Measurements from ENCODE around the gene PAK6.

Gene PAK6

DNA sequence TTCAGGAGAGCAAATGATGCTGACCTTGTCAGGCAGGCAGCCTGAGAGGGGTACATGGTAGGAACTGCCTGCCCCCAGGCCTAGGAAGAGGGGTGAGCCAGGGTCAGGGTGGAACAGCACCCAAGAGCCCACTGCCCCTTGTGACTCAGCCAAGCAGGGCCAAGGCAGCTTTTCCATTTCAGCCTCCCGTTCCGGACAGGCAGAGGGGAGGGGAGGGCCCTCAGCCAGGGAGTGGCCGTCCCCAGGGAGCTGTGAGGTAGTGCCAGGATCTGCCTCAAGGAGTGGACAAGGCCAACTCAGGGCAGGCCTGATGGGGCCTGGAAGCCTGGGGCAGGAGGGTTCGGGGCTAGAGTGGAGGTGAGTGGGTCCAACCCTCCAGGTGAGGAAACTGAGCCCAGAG, 49.1 kb downstream of the PAK6 start:
- no peak for DNase-seq (ENCODE audit: low read depth, low spot score)

DNA sequence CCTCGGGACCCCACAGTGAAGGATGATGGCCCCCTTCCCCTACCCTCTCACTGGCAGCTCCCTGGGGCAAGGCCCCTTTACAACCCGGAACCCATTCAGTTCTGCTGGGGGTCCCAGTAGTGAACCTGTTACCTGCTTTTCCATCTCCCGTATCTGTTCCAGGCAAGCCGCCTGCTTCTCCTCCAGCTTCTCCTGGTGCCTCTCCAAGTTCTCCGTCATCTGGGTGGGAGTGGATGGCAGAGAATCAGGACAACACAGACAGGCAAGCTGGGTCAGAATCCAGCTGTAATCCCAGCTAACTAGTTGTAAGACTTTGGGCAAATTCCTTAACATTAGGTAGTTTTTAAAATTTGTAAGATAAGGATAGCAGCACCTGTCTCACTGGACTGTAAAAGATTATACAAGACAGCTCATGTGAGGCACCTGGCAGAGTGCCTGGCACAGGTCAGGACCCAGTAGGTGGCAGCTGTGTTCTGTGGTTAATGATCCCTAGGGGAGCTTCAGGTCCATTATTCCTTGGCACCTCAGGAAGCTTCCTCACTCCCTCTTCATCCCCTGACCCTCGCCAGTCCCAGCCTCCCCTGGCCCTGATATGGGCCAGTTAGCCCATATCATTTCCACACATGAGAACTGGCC, 50.4 kb downstream of the PAK6 start:
- no peak overlapping the region for H3K27ac ChIP-seq
- no peak for DNase-seq (ENCODE audit: low read depth, low spot score)

More for the DNA sequence above, 49.1 kb downstream of the PAK6 start:
- no peak overlapping the region for H3K27ac ChIP-seq

DNA sequence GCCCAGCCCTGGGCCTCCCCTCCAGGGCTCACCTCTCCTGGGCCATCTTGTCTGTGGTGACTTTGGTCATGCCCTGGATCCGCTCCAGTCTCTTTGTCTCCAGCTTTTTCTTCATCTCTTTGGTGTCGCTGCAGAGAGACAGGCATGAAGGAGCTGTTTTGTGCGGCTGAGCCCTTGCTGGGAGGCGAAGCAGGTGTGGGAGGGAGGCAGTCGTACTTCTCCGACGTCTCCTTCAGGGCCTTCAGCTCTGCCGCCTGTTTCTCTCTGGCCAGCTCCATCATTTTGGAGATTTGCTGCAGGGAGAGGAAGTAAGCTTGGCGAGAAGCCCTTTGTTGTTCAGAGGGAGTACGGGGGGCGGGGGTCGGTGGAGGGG, 51.7 kb downstream of the PAK6 start:
- no peak for DNase-seq (ENCODE audit: low read depth, low spot score)
- no peak overlapping the region for H3K27ac ChIP-seq

DNA sequence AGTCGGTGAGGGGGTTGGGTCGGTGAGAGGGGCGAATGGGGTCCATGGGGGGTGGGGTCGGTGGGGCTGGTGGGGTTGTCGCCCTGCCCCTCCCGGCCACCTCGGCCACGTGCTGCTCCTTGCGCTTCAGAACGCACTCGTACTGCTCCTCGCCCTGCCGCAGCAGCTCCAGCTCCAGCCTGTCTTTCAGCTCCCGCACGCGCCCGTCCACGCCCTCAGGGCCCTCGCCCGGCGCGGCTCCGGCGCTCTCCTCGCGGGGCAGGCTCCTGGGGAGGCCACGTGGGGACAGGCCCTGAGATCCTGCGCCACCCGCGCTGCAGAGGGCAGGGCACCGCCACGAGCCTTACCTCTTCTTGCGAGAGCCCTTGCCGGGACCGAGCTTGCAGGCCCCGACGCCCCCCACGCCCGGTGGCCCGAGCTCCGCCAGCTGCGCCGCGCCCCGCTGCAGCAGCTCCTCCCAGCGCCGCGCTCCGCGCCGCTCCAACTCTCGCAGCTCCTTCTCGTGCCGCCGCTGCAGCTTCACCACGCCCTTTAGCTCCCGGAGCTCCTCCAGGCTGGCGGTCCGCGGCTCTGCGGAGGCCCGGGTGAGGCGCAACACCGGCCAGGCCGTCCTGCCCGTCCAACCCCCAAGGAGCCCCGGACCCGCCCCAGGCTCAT, 52.2 kb downstream of the PAK6 start:
- no peak overlapping the region for H3K27ac ChIP-seq
- no peak for DNase-seq (ENCODE audit: low read depth, low spot score)

DNA sequence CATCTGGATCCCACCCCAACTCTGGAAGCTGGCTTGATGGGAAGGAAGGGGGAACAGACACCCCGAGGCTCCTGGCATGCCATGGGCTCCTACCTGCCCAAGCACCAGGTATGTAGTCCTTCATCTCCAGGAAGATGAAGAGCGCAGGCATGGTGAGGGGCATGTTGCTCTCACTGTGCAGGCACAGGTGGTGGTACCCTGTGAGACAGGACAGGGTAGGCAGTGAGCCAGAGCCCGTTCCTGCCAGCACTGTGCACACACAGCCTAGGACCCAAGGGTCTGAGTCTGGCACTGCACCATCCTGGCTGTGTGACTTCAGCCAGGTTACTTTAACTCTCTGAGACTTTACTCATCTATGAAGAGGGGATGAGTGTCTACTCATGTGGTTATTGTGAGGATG, 53.4 kb downstream of the PAK6 start:
- no peak for DNase-seq (ENCODE audit: low read depth, low spot score)
- H3K27ac ChIP-seq: no peak overlapping the region

DNA sequence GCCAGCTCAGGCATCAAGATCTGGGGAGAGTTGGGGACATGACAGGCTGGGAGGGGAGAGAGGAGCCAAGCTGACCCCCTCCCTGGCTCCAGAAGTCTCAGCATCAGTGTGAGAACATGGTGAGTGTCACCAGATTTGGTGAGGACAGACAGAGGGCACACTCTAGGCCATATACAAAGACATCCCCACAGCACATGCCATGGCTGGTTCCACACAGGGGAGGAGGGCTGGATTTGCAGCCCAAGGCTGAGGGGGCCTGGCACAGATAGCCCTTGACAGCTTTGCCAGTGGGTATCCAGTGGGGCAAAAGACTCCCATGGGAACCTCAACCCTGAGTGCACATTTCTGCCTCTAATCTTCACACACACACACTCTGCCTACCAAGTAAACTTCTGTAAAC, 54.1 kb downstream of the PAK6 start:
- H3K27ac ChIP-seq: no peak overlapping the region

DNA sequence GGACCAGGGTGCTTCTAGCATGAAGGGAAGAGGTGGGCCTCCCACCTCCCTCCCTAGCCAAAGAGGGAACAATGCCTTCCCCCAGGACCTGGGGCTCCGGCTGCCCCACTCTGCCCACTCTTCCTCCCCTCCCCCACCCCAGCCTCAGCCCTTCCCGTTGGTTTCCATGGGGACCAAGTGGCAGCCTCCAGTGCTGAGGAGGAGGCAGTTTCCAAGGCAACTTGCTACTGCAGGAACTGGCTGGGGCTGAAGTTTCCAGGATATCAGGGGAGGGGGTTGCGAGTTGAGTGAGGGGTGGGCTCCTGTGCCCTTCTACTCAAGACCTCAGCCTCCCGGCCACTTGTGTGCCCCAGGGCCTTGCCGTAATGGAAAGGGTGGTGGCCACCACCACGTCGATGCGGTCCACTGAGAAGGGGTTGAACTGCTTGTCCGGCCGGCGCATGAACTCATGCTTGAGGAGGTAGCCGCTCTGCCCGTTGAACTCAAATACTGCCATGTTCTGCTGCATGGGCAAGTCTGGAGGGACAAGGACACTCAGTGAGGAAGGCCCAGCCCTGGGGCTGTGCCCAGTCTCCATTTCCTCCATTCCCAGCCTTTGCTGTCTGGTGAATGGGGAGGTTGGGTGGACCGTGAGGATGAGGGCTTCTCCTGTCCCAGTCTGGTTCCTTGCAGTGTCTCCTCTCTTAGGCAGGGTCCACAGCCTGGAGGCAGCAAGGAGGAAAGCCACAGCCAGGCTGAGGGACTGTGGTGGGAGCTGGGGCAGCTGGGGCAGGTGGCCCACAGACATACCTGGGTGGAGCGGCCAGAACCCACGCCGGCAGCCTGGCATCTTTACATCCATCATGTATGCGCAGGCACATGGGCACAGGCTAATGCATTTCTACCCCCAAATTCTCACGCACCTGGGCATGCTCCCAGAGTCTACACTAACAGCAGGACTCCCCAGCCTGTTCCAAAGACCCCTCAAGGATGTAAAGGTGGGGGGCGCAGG, 55.3 kb downstream of the PAK6 start:
- H3K27ac ChIP-seq: no peak overlapping the region
- no peak for DNase-seq (ENCODE audit: low read depth, low spot score)

More for the DNA sequence above, 54.1 kb downstream of the PAK6 start:
- no peak for DNase-seq (ENCODE audit: low read depth, low spot score)

DNA sequence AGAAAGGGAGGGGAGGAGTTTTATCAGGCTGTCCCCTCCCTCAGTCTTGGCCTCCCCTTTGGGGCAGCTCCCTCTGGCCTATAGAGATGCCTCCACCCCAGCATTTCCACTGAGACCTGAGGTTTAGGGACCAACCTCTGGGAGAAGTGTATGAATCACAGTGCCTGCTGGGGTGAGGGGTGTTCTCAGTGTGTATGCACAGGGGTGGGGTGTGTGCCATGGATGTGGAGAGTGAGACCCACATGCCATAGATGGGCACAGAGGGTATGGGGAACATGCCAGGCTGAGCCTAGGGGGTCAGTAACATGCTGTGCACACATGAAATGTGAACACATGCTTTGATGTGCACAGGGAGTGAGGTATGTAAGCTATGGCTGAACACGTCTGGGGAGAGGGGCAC, 56.4 kb downstream of the PAK6 start:
- no peak overlapping the region for H3K27ac ChIP-seq
- no peak for DNase-seq (ENCODE audit: low read depth, low spot score)

DNA sequence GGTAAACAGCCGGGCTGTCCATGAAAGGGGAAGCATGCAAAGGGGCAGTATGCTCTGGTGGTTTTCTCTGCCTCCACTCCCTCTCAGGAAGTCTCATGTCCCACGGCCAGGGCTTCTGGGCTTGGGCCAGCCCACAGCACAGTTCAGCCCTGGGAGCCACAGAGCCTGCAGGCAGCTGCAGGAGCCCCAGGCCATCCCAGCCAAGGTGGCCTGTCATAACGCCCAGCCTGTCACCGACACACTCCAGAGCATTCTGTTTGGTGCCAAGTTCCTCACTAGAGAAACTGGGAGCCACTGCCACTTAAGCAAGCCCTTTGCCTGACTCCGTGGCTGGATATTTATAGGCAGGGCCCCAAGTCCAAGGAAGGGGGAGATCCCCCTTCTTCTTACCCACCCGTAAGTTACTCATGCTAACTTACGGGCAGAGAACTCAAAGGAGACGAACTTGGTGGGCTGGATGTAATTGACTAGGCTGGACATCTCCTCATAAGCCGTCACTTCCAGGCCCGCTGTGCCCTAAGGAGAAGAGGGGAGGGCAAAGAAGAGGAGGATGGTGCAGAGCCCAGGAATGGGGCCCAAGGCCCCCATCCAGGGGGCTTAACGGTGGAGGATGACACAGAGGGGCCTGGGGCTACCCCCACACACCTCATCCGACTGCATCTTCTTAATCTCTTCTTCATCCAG, 57.2 kb downstream of the PAK6 start:
- DNase-seq (ENCODE audit: low read depth, low spot score): no peak
- no peak overlapping the region for H3K27ac ChIP-seq

DNA sequence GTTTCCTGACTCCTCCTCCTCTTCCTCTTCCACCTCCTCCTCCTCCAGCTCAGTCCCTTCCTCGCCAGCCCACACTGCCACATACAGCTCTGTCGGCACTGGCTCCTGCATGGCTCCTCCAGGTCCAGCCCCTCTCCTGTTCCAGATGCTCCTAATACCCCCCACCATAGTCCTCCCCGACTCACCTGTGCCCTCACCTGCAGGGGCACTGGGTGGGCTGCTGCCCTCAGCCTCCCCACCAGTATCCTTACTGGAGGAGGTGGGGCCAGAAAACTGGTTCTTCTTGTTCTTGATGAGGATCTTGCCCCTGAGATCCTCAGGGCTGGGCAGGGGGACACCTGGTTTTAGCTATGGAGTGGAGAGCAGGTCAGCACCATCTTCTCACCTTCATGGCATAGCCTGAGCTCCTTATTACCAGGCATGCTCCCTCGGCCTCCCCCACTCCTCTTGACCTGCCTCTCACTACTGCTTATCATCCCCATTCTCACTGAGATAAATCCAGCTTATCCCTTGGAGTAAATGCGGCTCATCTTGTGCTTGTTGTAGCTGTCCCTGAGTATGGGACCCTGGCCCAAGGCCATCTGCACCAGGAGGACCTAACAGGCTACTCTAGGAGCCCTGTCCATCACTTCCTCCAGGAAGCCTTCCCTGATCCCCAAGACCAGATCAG, 57.8 kb downstream of the PAK6 start:
- DNase-seq (ENCODE audit: low read depth, low spot score): no peak
- no peak overlapping the region for H3K27ac ChIP-seq

DNA sequence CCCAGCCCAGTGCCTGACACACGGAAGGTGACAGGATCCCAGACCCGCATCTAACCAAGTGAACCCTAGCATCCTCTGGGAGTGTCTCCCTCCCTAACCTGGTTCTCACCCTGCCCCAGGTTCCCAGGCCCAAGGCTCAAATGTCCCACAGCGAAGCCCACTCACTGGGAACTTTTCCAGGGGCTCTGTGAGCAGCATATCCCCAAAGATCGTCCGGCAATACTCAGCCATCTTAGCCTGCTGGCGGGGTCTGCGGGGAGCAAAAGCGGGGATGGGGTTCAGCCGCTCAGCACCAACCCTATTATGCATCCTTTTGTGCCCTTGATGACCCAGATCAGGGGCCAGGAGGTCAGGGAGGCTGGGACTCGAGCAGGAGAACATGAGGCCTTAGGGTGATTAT, 58.5 kb downstream of the PAK6 start:
- no peak overlapping the region for H3K27ac ChIP-seq
- no peak for DNase-seq (ENCODE audit: low read depth, low spot score)

DNA sequence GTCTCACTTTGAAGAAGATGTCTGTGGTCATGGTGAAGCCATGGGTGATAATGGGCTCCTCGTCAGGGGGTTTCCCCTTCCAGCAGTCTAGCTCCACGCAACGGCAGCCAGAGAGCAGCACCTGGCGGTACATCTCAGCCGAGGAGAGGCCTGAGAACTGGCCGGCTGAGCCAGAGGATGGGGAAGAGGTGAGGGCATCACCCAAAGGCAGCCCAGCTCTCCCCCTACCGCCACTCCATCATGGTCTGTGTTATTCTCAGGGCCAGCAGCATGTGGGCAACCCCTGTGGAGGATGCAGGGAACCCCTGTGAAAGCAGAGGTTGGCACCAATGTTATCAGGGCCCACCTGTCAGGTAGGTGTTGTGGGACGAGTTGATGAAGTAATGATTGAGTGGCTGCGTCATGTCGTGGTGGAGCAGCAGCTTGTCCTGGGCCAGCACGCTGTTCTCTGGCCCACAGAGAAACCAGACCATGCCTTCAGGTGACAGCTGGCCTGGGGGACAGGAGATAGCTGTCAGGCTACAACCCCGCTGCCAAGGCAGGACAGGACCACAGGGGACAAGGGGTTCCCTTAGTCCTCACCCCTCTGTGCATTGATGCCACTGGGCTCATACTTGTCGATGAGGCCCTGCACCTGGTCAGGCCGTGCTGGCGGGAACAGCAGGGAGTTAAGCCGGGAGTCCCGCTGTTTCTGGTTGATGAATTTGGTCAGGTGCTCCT, 59.5 kb downstream of the PAK6 start:
- DNase-seq (ENCODE audit: low read depth, low spot score): no peak
- no peak overlapping the region for H3K27ac ChIP-seq

DNA sequence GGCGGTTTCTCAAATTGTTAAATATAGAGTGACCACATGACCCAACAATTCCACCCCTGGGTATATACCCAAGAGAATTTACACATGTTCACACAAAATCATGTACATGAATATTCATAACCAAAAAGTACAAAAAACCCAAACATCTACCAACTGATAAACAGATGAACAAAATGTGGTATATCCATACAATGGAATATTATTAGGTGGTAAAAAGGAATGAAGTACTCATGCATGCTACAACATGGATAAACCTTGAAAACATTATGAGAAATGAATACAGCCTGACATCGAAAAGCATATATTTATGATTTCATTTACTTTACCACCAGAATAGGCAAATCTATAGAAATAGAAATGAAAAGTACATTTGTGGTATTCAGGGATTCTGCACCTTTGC, 61.5 kb downstream of the PAK6 start:
- no peak overlapping the region for H3K27ac ChIP-seq
- no peak for DNase-seq (ENCODE audit: low read depth, low spot score)

DNA sequence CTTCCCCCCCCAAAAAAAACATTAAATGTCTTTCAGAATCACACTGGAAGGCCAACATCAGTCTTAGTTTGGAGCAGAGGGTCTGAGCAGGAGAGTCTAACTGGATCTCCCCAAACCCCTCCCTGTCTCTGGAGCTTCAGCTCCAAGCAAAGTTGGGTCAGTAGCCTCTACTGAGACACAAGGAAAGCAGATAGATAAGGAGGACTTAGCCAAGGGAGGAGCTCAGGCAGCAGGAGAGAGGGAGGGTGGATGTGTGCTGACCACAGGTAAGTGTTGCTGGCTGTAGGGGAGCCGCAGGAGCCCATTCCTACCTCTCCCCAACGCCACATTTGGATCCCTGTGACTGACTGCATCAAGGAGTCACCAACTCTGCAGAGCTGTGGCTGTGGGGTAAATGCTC, 61.9 kb downstream of the PAK6 start:
- H3K27ac ChIP-seq: no peak overlapping the region
- DNase-seq (ENCODE audit: low read depth, low spot score): no peak

DNA sequence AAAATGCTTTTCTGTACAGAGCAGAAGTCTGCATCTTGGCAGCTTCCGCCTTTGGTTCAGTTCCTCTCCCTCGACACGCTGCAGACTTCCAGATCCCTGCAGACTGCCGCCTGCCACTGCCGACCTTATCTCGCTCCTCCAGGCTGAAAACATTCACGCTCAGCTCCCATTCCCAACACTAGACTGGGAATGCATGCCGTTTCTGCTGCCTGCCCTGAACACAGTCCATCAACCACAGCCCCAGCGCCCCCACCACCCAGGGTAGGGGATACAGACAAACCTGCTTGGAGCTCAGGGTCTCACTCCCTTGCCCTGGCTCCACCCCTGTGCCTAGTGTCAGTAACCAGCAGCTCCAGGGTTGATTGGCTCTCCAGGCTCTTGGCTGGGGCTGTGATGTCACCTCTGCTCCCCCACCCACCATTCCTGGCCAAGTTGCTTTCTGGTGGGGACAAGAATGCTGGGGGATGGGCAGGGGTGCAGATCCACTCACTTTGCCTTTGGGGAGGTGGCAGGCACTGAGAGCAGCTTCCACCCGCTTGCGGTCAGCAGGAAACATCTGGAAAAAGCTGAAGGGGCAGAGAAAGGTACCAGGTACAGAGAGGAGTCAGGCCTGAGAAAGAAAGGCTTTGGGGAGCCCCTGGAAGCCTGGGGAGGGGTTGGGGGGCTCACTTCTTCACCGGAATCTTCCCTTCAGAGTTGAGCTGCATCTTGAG, 62.8 kb downstream of the PAK6 start:
- no peak overlapping the region for H3K27ac ChIP-seq
- no peak for DNase-seq (ENCODE audit: low read depth, low spot score)

DNA sequence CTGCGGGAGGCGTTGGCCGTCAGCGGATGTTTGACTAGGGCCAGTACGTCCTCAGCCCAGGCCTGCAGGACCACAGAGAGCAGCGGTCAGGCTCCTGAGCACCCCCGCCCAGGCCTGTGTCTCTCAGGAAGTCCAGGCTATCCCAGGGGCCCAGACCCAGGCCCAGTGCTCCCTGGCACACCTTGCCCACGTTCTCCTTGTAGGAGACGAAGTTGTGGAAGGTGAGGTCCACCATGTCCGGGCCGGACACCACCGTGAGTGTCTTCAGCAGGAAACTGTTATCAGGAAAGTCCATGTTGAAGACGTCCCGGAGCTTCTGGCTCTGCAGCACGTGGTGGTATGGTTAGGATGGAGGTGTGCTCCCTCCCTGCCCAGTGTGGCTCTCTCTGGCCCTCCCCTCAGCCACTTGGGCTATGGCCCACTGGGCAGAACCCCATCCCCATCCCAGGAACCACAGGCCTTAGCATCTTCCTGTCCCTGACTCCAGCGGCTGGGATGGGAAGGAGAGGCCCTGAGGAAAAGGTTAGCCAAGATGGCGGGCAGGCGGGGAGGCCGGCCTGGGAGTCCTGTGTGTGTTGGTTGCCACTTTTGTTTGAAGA, 63.5 kb downstream of the PAK6 start:
- no peak for DNase-seq (ENCODE audit: low read depth, low spot score)
- H3K27ac ChIP-seq: no peak overlapping the region

DNA sequence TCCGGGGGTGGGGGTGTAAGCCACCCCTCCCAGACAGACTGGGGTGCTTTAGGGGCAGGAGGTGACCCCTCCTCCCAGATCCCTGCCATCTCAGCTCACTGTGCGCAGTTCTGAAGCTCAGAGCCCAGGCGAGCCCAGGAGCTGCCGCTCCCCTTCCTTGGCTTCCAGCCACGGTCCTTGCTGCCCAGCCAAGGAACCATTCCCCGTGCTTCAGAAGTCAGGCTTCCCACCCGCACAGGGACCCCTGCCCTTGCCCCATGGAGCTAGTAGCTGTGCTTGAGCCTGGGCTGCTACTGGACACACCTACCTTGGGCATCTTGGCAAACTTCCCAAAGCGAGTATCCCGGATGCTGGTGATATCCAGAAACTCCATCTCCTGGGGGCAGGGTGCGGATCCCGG, 64.1 kb downstream of the PAK6 start:
- H3K27ac ChIP-seq: no peak overlapping the region
- no peak for DNase-seq (ENCODE audit: low read depth, low spot score)

DNA sequence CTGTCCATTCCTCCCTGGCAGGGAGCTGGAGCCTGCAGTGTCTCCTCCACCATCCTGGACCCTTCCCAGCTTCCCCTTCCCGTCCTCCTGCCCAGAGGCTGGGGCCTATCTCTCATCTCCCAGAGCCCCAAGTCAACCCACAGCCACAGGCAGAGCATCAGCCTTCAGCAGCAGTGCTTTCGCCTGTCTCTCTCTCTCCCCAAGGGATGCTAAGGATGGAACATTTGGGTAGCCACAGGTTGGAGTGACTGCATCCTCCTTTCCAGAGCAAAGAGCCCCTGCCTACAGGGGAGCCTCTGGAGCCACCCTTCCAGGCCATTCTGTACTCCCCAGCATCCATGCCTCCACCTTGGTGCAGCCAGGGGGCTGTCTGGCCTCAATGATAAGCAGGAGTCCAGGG, 64.7 kb downstream of the PAK6 start:
- no peak overlapping the region for H3K27ac ChIP-seq
- no peak for DNase-seq (ENCODE audit: low read depth, low spot score)

DNA sequence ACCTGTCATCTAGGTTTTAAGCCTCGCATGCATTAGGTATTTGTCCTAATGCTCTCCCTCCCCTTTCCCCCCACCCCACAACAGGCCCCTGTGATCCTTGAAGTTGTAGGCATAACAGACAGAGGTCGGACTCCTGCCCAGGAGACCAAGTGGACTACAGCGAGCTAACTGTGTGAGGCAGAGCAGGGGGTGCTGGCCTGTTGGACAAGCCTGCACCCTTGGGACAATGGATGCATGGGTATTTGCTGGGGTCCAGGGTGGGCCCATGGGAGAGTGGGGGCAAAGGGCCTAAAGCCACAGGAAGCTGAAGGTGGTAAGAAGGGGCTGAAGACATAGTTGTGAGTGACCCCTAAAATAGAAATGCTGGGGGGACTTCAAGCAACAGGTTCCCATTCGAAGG, 66.4 kb downstream of the PAK6 start:
- no peak for DNase-seq (ENCODE audit: low read depth, low spot score)
- H3K27ac ChIP-seq: no peak overlapping the region
